ENCODE measurements around the gene GNG14. TPM values are rescaled to one million over a fixed set of nuclear protein-coding genes. Genes with fewer than 3 reads are reported as not detected.

The GNG14 gene
- total and polyA plus RNA-seq, 2 of the 13 experiments (the other 11 are each of a cell fraction or from before 2014, with no cell fraction given), result not detected

DNA sequence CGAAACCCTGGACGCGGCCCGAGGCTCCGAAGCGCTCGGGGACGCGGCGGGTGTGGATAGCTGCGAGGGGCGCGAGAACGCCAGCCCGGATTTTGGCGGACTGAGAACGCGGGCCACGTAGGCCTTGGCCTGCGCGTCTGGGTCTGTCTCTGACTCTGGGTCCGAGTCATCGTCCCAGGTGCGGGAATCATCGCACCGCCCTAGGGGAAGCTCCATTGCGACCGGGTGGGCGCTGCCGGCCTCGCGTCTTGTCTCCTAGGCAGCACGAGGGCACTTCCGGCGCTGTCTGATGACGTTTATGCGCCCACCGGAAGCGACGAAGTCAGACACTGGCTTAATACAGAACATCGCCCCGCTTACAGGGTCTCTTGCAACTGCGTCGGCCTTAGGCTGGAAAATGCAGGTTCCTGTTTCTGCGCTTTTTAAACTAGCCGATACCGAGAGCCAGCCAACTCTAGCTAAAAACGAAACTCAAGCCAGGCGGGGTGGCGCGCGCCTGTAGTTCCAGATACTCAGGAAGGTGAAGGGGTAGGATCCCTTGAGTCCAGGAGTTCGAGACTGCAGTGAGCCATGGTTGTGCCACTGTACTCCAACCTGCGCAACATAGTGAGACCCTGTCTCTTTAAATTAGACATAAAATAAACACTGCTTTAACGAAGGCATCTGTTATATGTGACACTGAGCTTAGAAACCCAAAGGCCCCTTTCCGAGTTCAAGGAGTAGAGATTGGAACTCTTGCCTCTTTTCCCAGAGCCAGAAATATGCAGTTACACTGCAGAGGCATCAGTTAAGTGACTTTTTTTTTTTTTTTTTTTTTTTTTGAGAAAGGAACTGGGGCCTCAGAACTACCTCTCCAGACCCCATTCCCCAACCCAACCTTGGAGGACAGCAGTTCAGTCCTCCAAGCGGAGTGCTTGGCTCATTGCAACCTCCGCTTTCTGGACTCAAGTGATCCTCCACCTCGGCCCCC is 8.9 kb downstream of the GNG14 start, which contains the start of gene FBXW9 (continued):
- TF ChIP-seq, protein P1, sequence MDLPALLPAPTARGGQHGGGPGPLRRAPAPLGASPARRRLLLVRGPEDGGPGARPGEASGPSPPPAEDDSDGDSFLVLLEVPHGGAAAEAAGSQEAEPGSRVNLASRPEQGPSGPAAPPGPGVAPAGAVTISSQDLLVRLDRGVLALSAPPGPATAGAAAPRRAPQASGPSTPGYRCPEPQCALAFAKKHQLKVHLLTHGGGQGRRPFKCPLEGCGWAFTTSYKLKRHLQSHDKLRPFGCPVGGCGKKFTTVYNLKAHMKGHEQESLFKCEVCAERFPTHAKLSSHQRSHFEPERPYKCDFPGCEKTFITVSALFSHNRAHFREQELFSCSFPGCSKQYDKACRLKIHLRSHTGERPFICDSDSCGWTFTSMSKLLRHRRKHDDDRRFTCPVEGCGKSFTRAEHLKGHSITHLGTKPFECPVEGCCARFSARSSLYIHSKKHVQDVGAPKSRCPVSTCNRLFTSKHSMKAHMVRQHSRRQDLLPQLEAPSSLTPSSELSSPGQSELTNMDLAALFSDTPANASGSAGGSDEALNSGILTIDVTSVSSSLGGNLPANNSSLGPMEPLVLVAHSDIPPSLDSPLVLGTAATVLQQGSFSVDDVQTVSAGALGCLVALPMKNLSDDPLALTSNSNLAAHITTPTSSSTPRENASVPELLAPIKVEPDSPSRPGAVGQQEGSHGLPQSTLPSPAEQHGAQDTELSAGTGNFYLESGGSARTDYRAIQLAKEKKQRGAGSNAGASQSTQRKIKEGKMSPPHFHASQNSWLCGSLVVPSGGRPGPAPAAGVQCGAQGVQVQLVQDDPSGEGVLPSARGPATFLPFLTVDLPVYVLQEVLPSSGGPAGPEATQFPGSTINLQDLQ (CRISPR knock-in tag; IDR thresholded peaks at IDR 0.05), result no peak
- TF ChIP-seq ATF7 (IDR thresholded peaks at IDR 0.05) (no peak), ATF7 (CRISPR knock-in tag; IDR thresholded peaks at IDR 0.05) (no peak), ZNF839 (CRISPR knock-in tag; IDR thresholded peaks at IDR 0.05; ENCODE audit: borderline replicate concordance) (0 out of 2 replicates have a peak, but pooled peaks have one; percentile 38), SUZ12 (IDR thresholded peaks at IDR 0.05; ENCODE audit: low read depth, low read length) (no peak), EHMT2 (IDR thresholded peaks at IDR 0.05; ENCODE audit: borderline replicate concordance, low read depth, low read length) (no peak), ZNF251 (CRISPR knock-in tag; IDR thresholded peaks at IDR 0.05) (no peak), ZNF570 (CRISPR knock-in tag; IDR thresholded peaks at IDR 0.05; ENCODE audit: borderline replicate concordance) (no peak), TRIM24 (CRISPR knock-in tag; IDR thresholded peaks at IDR 0.05) (no peak), ZNF7 (CRISPR knock-in tag; IDR thresholded peaks at IDR 0.05) (no peak), NAIF1 (CRISPR knock-in tag; IDR thresholded peaks at IDR 0.05; ENCODE audit: borderline replicate concordance) (no peak), FOXP1 (IDR thresholded peaks at IDR 0.05) (no peak), FOXP1 (CRISPR knock-in tag; IDR thresholded peaks at IDR 0.05) (no peak)
- TF ChIP-seq, protein P2, sequence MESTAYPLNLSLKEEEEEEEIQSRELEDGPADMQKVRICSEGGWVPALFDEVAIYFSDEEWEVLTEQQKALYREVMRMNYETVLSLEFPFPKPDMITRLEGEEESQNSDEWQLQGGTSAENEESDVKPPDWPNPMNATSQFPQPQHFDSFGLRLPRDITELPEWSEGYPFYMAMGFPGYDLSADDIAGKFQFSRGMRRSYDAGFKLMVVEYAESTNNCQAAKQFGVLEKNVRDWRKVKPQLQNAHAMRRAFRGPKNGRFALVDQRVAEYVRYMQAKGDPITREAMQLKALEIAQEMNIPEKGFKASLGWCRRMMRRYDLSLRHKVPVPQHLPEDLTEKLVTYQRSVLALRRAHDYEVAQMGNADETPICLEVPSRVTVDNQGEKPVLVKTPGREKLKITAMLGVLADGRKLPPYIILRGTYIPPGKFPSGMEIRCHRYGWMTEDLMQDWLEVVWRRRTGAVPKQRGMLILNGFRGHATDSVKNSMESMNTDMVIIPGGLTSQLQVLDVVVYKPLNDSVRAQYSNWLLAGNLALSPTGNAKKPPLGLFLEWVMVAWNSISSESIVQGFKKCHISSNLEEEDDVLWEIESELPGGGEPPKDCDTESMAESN (CRISPR knock-in tag; conservative IDR thresholded peaks at IDR 0.05), result no peak
- TF ChIP-seq, protein P3, sequence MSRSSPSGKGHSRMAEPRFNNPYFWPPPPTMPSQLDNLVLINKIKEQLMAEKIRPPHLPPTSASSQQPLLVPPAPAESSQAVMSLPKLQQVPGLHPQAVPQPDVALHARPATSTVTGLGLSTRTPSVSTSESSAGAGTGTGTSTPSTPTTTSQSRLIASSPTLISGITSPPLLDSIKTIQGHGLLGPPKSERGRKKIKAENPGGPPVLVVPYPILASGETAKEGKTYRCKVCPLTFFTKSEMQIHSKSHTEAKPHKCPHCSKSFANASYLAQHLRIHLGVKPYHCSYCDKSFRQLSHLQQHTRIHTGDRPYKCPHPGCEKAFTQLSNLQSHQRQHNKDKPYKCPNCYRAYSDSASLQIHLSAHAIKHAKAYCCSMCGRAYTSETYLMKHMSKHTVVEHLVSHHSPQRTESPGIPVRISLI (CRISPR knock-in tag; IDR thresholded peaks at IDR 0.05; ENCODE audit: borderline replicate concordance), result peak; percentile 51; the same call in 1 of the 2 replicates
